ENCODE results near the gene HECTD3.
"Not testable (repeated sequence)": the region's sequence is repeated elsewhere in the genome, so short reads cannot be mapped to it uniquely, and the experiment has no call there.

HECTD3 gene

DNA sequence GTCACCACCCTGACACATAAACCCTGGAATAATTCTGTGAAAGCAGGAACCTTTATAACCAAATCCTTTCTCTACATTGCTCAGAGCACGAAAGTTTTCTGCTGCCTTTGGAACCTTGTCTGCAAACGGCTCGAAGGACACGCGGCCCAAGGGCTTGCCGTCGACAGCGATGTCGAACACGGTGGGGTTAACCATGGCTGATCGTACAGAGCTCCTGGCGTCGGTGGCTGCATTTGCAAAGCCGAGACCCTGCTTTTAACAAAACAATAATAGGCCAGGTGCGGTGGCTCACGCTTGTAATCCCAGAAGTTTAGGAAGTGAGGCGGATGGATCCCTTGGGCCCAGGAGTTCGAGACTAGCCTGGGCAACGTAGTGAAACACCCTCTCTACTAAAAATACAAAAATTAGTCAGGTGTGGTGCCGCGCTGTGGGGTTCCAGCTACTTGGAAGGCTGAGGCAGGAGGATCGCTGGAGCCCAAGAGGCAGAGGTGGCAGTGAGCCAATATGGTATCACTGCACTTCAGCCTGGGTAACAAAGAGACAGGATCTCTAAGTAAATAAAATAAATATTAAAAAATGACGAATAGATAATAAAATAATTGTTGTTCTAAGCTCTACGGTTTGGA is 22.5 kb downstream of the HECTD3 start:
- DNase-seq (ENCODE audit: low spot score): no peak

DNA sequence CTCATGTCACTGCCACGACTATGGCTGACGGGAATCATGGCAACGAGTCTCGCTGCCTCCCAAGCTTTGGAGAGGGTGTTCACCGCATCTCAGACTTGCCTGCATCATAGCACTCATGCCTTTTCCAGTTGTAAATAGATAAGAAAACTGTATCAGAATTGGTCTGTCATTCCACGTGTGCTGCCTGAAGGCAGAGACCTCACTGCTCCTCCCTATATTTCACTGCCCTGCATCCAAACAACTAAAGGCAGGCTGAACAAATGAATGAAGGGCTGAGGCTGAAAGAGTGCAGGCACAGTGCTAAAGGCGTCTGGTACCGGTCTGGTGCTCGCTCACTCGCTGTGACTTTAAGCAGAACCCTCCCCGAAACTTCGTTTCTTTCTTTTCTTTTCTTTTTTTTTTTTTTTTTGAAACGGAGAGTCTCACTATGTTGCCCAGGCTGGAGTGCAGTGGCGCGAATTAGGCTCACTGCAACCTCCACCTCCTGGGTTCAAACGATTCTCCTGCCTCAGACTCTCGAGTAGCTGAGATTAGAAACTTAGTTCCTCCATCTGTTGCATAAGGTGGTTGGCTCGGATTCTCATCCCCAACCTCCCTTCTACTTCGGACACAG is 25.3 kb downstream of the HECTD3 start:
- DNase-seq (ENCODE audit: low spot score): no peak

- not testable (repeated sequence) for DNase-seq (ENCODE audit: low spot score)
Observed at GRCh38 chr1:44977372-44977771, 33.8 kb downstream of the HECTD3 start.

DNA sequence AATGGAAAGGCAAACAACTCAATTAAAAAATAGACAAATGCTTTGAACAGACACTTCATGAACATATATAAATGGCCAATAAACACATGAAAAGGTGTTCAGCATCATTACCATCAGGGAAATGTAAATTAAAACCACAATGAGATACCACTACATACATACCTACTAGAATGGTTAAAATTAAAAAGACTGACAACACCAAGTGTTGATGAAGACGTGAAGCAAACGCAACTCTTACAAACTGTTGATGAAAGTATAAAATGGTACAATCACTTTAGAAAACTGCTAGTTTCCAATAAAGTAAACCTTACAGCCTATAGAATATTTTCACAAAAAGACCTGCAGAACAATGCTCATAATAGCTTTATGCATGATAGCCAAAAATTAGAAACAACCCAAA is 34.9 kb downstream of the HECTD3 start:
- no peak for DNase-seq (ENCODE audit: low spot score)

DNA sequence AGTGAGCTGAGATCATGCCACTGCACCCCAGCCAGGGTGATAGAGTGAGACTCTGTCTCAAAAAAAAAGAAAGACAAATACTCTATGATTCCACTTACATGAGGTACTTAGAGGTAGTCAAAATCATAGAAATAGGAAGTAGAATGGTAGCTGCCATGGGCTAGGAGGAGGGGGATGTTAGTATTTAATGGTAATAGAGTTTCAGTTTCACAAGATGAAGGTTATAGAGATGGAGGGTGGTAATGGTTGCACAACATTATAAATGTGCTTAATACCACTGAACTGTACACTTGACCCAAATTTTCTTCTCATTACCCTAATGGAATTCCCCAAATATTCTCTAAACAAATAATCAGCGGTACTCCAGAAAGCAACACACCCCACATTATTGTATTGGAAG is 37.5 kb downstream of the HECTD3 start:
- no peak for DNase-seq (ENCODE audit: low spot score)

DNA sequence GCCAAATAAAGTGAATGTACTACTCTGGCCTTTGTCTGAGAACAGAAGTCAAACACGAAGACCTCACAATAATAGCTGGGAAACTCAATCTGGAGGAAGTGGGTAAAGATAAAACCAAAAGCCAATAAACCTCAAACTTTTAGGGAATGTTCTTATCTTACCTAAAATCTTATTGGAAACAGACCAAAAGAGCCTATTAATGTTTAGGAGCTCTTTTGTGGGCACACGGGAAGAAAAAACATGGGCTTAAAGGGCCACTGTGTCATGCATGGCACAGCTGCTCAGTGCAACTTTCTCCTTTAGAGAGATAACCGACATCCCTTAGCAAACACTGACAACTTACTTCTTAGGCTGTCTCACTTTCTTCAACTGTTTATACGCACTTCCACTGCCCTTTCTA is 40.8 kb downstream of the HECTD3 start:
- DNase-seq (ENCODE audit: low spot score): no peak

DNA sequence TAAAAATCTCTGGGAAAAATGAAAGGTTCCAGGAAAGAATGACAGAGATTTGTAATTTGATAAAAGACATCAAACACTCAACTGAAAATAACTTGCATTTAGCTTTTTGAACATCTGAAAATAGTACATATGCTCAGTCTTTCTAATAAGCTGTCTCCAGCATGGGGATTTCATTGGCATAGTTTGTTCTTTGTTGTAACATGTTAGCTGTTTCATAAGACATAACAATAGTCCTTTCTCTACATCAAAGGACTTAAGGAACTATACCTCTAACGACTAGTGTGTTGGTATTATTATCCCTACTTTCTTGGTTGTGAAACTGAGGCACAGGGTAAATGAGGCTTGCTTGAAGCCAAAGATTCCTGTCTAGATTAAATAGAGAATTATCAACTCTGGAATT is 46.7 kb downstream of the HECTD3 start:
- no peak for DNase-seq (ENCODE audit: low spot score)

- no peak for DNase-seq (ENCODE audit: low spot score)
Observed at GRCh38 chr1:44962729-44963128, 48.4 kb downstream of the HECTD3 start.

DNA sequence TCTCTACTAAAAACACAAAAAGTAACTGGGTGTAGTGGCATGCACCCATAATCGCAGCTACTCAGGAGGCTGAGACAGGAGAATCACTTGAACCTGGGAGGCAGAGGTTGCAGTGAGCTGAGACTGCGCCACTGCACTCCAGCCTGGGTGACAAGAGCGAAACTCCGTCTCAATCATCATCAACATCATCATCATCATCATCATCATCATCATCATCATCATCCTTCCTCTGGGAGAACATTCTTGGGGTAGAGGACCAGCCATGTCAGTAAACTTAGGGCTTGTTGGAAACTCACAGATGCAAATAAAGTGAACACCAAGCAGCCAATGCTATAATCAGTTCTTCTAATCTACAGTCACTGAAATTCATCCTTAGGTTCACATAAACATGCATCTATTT is 49.1 kb downstream of the HECTD3 start:
- DNase-seq (ENCODE audit: low spot score): not testable (repeated sequence)

DNA sequence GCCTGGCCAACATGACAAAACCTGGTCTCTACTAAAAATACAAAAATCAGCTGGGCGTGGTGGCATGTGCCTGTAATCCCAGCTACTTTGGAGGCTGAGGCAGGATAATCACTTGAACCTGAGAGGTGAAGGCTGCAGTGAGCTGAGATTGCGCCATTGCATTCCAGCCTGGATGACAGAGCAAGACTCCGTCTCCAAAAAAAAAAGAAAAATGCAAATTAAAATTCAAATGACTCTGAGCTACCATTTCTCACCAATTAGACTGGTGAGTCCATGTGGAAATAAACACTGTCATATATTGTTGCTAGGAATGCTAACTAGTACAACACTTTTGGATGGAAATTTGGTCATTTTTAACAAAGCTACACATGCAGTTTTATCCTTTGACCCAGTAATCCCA is 53.6 kb downstream of the HECTD3 start:
- not testable (repeated sequence) for DNase-seq (ENCODE audit: low spot score)

GRCh38 chr1:44956077-44956476 is 55.0 kb downstream of the HECTD3 start:
- DNase-seq (ENCODE audit: low spot score): not testable (repeated sequence)
